Smooth muscle cell (in vitro differentiated cells): Measurements from ENCODE around the gene KCTD17. TPM values are rescaled to one million over a fixed set of nuclear protein-coding genes. Genes with fewer than 3 reads are reported as not detected.

ENCODE experiments used
- DNase-seq: peaks from one replicate; lab custom pipeline; 2025; ENCODE audit not compliant: unreplicated experiment; lab: John Stamatoyannopoulos, UW
- H2AFZ ChIP-seq: fragments of 200-600 bp; sonication (generic); 2 replicates; pipeline ENCODE4 v1.6.0; 2016; ENCODE audit warnings: antibody characterized with exemption, low read depth, mild to moderate bottlenecking
- H3F3A ChIP-seq: fragments of 200-600 bp; sonication (generic); 2 replicates; pipeline ENCODE4 v1.6.0; 2017; ENCODE audit warnings: antibody characterized with exemption, low read depth
- H3K27ac ChIP-seq: fragments of 200-600 bp; sonication (generic); 2 replicates; pipeline ENCODE4 v1.5.1; 2016; ENCODE audit warnings: low read depth, mild to moderate bottlenecking
- H3K27me3 ChIP-seq: fragments of 200-600 bp; sonication (generic); 2 replicates; pipeline ENCODE4 v1.6.1; 2016; ENCODE audit warnings: low read depth, mild to moderate bottlenecking
- H3K36me3 ChIP-seq: fragments of 200-600 bp; sonication (generic); 2 replicates; pipeline ENCODE4 v1.5.1; 2016; ENCODE audit warnings: low read depth
- H3K4me1 ChIP-seq: fragments of 200-600 bp; sonication (generic); 2 replicates; pipeline ENCODE4 v1.5.1; 2016; ENCODE audit warnings: low read depth
- H3K4me2 ChIP-seq: fragments of 200-600 bp; sonication (generic); 2 replicates; pipeline ENCODE4 v1.6.0; 2016; ENCODE audit warnings: mild to moderate bottlenecking
- H3K4me3 ChIP-seq: fragments of 200-600 bp; sonication (generic); 2 replicates; pipeline ENCODE4 v1.5.1; 2016; ENCODE audit warnings: mild to moderate bottlenecking
- H3K79me2 ChIP-seq: fragments of 200-600 bp; sonication (generic); 2 replicates; pipeline ENCODE4 v1.6.0; 2016; ENCODE audit warnings: low read depth, mild to moderate bottlenecking
- H3K9ac ChIP-seq: fragments of 200-600 bp; sonication (generic); 2 replicates; pipeline ENCODE4 v1.6.0; 2016; ENCODE audit warnings: low read depth
- H3K9me3 ChIP-seq: fragments of 200-600 bp; sonication (generic); replicated peaks from 2 replicates; pipeline ENCODE4 v1.5.1; 2016; ENCODE audit warnings: low read depth
- H4K20me1 ChIP-seq: fragments of 200-600 bp; sonication (generic); 2 replicates; pipeline ENCODE4 v1.6.0; 2016; ENCODE audit warnings: low read depth
- CTCF ChIP-seq: fragments of 200-600 bp; sonication (generic); IDR thresholded peaks from 2 replicates; pipeline ENCODE4 v1.5.1; 2017; ENCODE audit warnings: borderline replicate concordance, mild to moderate bottlenecking, antibody characterized with exemption; ENCODE audit not compliant: insufficient read depth, poor library complexity, severe bottlenecking
- WGBS: methylation state at CpG from one replicate; pipeline ENCODE4 v1.1.7; 2016; ENCODE audit warnings: low lambda C conversion rate; 5-methylcytosine and 5-hydroxymethylcytosine counted together
- polyA plus RNA-seq: library from polyadenylated mRNA; unstranded; fragments of >200 nt; fragmentation: Nextera tagmentation; extraction: Ambion mirVana; gene quantifications from 2 replicates; pipeline ENCODE4 v1.2.1, GENCODE V29; 2016
- total RNA-seq: library from RNA; depleted of rRNA; stranded (reverse); fragments of >200 nt; gene quantifications from 2 replicates; pipeline ENCODE4 v1.2.3, GENCODE V29; 2014

KCTD17 gene
- total and polyA plus RNA-seq, 2 experiments from 2014 or later, result 20.0 to 36.9 TPM

GRCh38 chr22:37033605-37034430 is 17.7 kb upstream of the KCTD17 start:
- WGBS, result 84% methylated on average over 23 of the region's 23 CpGs
- H3K27me3 ChIP-seq, result no peaks in the 10 kb centered on the region
- H3F3A ChIP-seq, result peaks cover 3% of the 10 kb centered on the region
- H3K79me2 ChIP-seq, result no peaks in the 10 kb centered on the region
- H2AFZ ChIP-seq, result no peak overlapping the region
- TF ChIP-seq CTCF, result no peak
- no peaks in the 10 kb centered on the region for H3K9me3 ChIP-seq
- no peaks in the 10 kb centered on the region for H4K20me1 ChIP-seq
- no peak overlapping the region for H3K27ac ChIP-seq
- no peak overlapping the region for H3K4me2 ChIP-seq
- no peaks in the 10 kb centered on the region for H3K36me3 ChIP-seq
- H3K4me1 ChIP-seq, result no peaks in the 10 kb centered on the region
- H3K9ac ChIP-seq, result no peak overlapping the region
- no peak for DNase-seq
- no peak overlapping the region for H3K4me3 ChIP-seq

- no peaks in the 10 kb centered on the region for H3K27me3 ChIP-seq
- H3F3A ChIP-seq, result peaks cover 3% of the 10 kb centered on the region
- no peaks in the 10 kb centered on the region for H4K20me1 ChIP-seq
- no peak for DNase-seq
- H3K4me1 ChIP-seq, result no peaks in the 10 kb centered on the region
- 90% methylated on average over 11 of the region's 11 CpGs for WGBS
- H3K27ac ChIP-seq, result no peak overlapping the region
- no peaks in the 10 kb centered on the region for H3K36me3 ChIP-seq
- no peak overlapping the region for H3K4me2 ChIP-seq
- no peak overlapping the region for H2AFZ ChIP-seq
- H3K79me2 ChIP-seq, result no peaks in the 10 kb centered on the region
- H3K9ac ChIP-seq, result no peak overlapping the region
- no peaks in the 10 kb centered on the region for H3K9me3 ChIP-seq
- no peak for TF ChIP-seq CTCF
- no peak overlapping the region for H3K4me3 ChIP-seq
Measured at GRCh38 chr22:37036655-37037377, 14.7 kb upstream of the KCTD17 start.

GRCh38 chr22:37037669-37038068 is 13.9 kb upstream of the KCTD17 start:
- no peak for DNase-seq
- no peak for TF ChIP-seq CTCF
- Histone ChIP-seq H3K27me3 (no peaks in the 10 kb centered on the region), H4K20me1 (no peaks in the 10 kb centered on the region), H3K9me3 (no peaks in the 10 kb centered on the region), H3K4me3 (no peak overlapping the region), H3K79me2 (no peaks in the 10 kb centered on the region), H3K9ac (no peak overlapping the region), H3K4me2 (no peak overlapping the region), H3K36me3 (no peaks in the 10 kb centered on the region), H3K4me1 (no peaks in the 10 kb centered on the region), H3F3A (peaks cover 3% of the 10 kb centered on the region), H3K27ac (no peak overlapping the region), H2AFZ (no peak overlapping the region)
- 85% methylated on average over 12 of the region's 14 CpGs for WGBS
